ENCODE data around the gene MYCBPAP.

Gene MYCBPAP

DNA sequence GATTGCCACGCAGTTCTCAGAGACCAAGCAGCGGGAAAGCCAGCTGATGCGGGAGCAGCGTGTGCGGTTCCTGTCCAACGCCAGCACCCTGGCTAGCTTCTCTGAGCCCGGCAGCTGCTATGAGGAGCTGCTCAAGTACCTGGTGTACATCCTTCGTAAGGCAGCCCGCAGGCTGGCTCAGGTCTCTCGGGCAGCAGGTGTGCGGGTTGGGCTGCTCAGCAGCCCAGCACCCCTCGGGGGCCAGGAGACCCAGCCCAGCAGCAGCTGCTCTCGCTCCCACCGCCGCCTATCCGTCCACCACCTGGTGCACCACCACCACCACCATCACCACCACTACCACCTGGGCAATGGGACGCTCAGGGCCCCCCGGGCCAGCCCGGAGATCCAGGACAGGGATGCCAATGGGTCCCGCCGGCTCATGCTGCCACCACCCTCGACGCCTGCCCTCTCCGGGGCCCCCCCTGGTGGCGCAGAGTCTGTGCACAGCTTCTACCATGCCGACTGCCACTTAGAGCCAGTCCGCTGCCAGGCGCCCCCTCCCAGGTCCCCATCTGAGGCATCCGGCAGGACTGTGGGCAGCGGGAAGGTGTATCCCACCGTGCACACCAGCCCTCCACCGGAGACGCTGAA, 67.5 kb downstream of the MYCBPAP start:
- no peak for DNase-seq

GRCh38 chr17:50576864-50577263, 68.6 kb downstream of the MYCBPAP start:
- DNase-seq, result no peak

- DNase-seq, result no peak
These were observed 69.3 kb downstream of the MYCBPAP start for GRCh38 chr17:50577451-50577954.

DNA sequence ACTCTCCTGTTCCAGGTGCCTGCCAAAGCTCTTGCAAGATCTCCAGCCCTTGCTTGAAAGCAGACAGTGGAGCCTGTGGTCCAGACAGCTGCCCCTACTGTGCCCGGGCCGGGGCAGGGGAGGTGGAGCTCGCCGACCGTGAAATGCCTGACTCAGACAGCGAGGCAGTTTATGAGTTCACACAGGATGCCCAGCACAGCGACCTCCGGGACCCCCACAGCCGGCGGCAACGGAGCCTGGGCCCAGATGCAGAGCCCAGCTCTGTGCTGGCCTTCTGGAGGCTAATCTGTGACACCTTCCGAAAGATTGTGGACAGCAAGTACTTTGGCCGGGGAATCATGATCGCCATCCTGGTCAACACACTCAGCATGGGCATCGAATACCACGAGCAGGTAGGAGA, 69.9 kb downstream of the MYCBPAP start:
- DNase-seq, result no peak

DNA sequence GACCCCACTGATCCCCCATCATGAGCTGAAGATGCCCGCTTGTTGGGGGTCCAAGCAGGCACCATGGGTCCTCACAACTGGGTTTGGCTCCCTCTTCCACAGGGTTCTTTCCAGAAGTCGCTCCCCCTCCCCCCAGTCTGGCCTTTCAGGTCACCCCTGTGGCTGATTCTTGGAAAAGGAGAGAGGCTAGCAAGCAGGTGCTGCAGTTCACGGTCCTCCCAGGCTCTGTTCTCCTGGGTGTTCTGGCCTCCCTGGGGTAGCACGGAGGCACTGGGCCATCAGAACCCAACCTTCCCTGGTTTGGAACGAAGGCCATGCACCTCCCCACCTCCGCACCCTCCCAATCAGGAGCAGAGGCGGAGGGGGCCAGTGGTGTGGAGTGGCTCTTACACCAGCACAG, 71.2 kb downstream of the MYCBPAP start:
- no peak for DNase-seq

DNA sequence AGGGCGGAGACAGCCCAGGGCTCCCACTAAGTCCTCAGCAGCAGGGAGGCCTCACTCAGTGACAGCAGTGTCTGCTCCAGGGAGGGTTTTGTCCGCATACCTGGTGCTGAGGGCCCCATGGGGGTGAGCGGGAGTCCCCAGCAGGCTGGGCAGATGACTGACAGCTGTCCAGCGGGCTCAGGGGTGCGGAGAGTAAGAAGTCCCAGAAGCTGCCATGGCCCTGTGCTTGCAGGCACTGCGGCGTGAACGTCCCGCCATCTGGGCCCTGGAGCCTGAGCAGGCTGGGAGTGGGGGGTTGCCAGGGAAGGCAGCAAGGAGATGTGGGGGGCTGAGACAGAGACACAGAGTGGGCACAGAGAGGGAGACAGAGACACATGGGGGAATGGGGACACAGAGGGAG, 72.4 kb downstream of the MYCBPAP start:
- DNase-seq, result no peak

Data from activated effector memory CD4-positive, alpha-beta T cell treated with Interleukin-2 at 50 U/mL for 16 hours (primary cell).